K562 (cell line): ENCODE measurements around the gene DOCK4. TPM values are rescaled to one million over a fixed set of nuclear protein-coding genes. Genes with fewer than 3 reads are reported as not detected.

Source experiments
- ATAC-seq: fragments of 200-7000 bp; cut with Tn5 transposase; 3 replicates; pipeline ENCODE4 v1.9.1; 2020; ENCODE audit warnings: moderate library complexity
- BruUV-seq: library from RNA; stranded (reverse); fragments of 400-500 nt; replicated peaks from 2 replicates; lab custom pipeline; 2021; lab: Mats Ljungman, UMichigan
- CTCF ChIA-PET: fragments of 300-600 bp; formaldehyde crosslinking; extraction: SDS; loops from one replicate; lab custom pipeline; 2021; ENCODE audit warnings: low intra/inter-chr PET ratio; lab: Yijun Ruan, JAX
- POLR2A ChIA-PET: fragments of 300-600, 350-650 bp; sonication (Branson Sonifier 250); formaldehyde crosslinking; extraction: SDS; loops from one replicate; lab custom pipeline; 2021; ENCODE audit warnings: antibody characterized with exemption, inconsistent platforms; lab: Yijun Ruan, JAX
- DNase-seq, 4 experiments: peaks; one replicate each; pipeline versions ENCODE4 v3.0.0 to v3.0.0-alpha.2; 2011 to 2018; ENCODE audit warnings: low spot score in 3 of 4, mixed read lengths in 3 of 4; ENCODE audit errors: extremely low read depth in 1 of 4
- FAIRE-seq: peaks from 2 replicates; lab custom pipeline; 2011; peaks lifted over from hg19 to GRCh38; lab: Jason Lieb, UNC
- H2AFZ ChIP-seq: 2 replicates; pipeline ENCODE4 v1.6.0; 2011; ENCODE audit warnings: low read depth, low read length, control low read depth, inconsistent platforms
- H3K27ac ChIP-seq: fragments of 200-600 bp; 3 replicates; pipeline ENCODE4 v1.8.0; 2011; ENCODE audit warnings: low read depth, mild to moderate bottlenecking, control low read depth, inconsistent platforms, low read length, moderate library complexity, mixed read lengths; ENCODE audit errors: extremely low read depth
- H3K27me3 ChIP-seq, 2 experiments: fragments of 300-600 bp in 1 of 2; 2 replicates in 1 of 2; 3 replicates in 1 of 2; pipeline versions ENCODE4 v1.6.0 to v1.8.0; 2011; ENCODE audit warnings: inconsistent platforms in 2 of 2, low read length in 2 of 2, mild to moderate bottlenecking in 1 of 2, mixed read lengths in 1 of 2, moderate library complexity in 1 of 2; ENCODE audit not compliant: control insufficient read depth in 2 of 2, insufficient read depth in 2 of 2
- H3K36me3 ChIP-seq: fragments of 300-600 bp; 3 replicates; pipeline ENCODE4 v1.8.0; 2011; ENCODE audit warnings: mild to moderate bottlenecking, low read length, inconsistent platforms; ENCODE audit not compliant: control insufficient read depth, insufficient read depth
- H3K4me1 ChIP-seq, 2 experiments: fragments of 200-600 bp in 1 of 2; replicated peaks in 1 of 2; 2 replicates in 1 of 2; 3 replicates in 1 of 2; pipeline versions ENCODE4 v1.5.1 to v1.8.0; 2011; ENCODE audit warnings: inconsistent platforms in 2 of 2, low read length in 2 of 2, mild to moderate bottlenecking in 1 of 2, mixed read lengths in 1 of 2, moderate library complexity in 1 of 2; ENCODE audit not compliant: control insufficient read depth in 2 of 2, insufficient read depth in 2 of 2
- H3K4me2 ChIP-seq: 2 replicates; pipeline ENCODE4 v1.6.1; 2011; ENCODE audit warnings: low read length, control low read depth, inconsistent platforms, mixed read lengths; ENCODE audit not compliant: insufficient read depth
- H3K4me3 ChIP-seq: fragments of 200-600 bp; sonication (generic), shearing (Covaris generic); 2 replicates; pipeline ENCODE4 v1.5.1; 2016; ENCODE audit warnings: control low read depth, inconsistent platforms
- H3K79me2 ChIP-seq: fragments of 200-600 bp; 3 replicates; pipeline ENCODE4 v1.8.0; 2011; ENCODE audit warnings: low read length, inconsistent platforms; ENCODE audit not compliant: control insufficient read depth, insufficient read depth
- H3K9ac ChIP-seq, 2 experiments: 2 replicates each; pipeline versions ENCODE4 v1.6.0 to v1.6.1; 2011; ENCODE audit warnings: low read depth in 2 of 2, low read length in 2 of 2, control low read depth in 1 of 2, inconsistent platforms in 1 of 2, mild to moderate bottlenecking in 1 of 2, mixed read lengths in 1 of 2; ENCODE audit not compliant: insufficient read depth in 1 of 2
- H3K9me1 ChIP-seq: one replicate; pipeline ENCODE4 v1.6.0; 2011; ENCODE audit warnings: inconsistent platforms, mild to moderate bottlenecking, low read length, moderate library complexity; ENCODE audit not compliant: control insufficient read depth, insufficient read depth
- H3K9me3 ChIP-seq: replicated peaks from 2 replicates; pipeline ENCODE4 v1.5.1; 2011; ENCODE audit warnings: low read depth, low read length, inconsistent platforms; ENCODE audit not compliant: control insufficient read depth, insufficient read depth
- H4K20me1 ChIP-seq: replicated peaks from 2 replicates; pipeline ENCODE4 v1.6.1; 2011; ENCODE audit warnings: low read length, inconsistent platforms, mixed read lengths; ENCODE audit not compliant: control insufficient read depth, insufficient read depth
- CREB3L1 ChIP-seq: fragments of 450-650 bp; IDR thresholded peaks from 2 replicates; pipeline ENCODE4 v1.6.1; 2014; ENCODE audit warnings: low read depth, mild to moderate bottlenecking, moderate library complexity, borderline replicate concordance
- HIVEP1 ChIP-seq: fragments of 250-450 bp; sonication (Bioruptor Pico); IDR thresholded peaks from 2 replicates; pipeline ENCODE4 v1.4.0; 2020; ENCODE audit warnings: mild to moderate bottlenecking
- KHSRP ChIP-seq: fragments of 450-650 bp; IDR thresholded peaks from 2 replicates; pipeline ENCODE4 v1.6.1; 2017
- LARP7 ChIP-seq: fragments of 450-650 bp; IDR thresholded peaks from 2 replicates; pipeline ENCODE4 v1.6.1; 2016
- NR1H2 ChIP-seq: sonication (generic); formaldehyde crosslinking; IDR thresholded peaks from 2 replicates; pipeline ENCODE4 v1.4.0; 2020; ENCODE audit warnings: mild to moderate bottlenecking, missing genetic modification reagents
- NR3C1 ChIP-seq: sonication (generic); formaldehyde crosslinking; IDR thresholded peaks from 2 replicates; pipeline ENCODE4 v1.8.1; 2022; ENCODE audit warnings: missing genetic modification reagents
- RUNX1 ChIP-seq: sonication (generic); IDR thresholded peaks from 2 replicates; pipeline ENCODE4 v1.6.1; 2016; ENCODE audit warnings: antibody characterized with exemption, low read depth
- SMAD3 ChIP-seq: fragments of 450-650 bp; formaldehyde crosslinking; conservative IDR thresholded peaks from 2 replicates; pipeline ENCODE4 v1.4.0; 2020; ENCODE audit warnings: mild to moderate bottlenecking
- SRSF9 ChIP-seq: fragments of 200-400 bp; formaldehyde crosslinking; IDR thresholded peaks from 2 replicates; pipeline ENCODE4 v1.6.1; 2017; ENCODE audit warnings: low read depth, low read length, borderline replicate concordance
- TAL1 ChIP-seq: fragments of 450-650 bp; IDR thresholded peaks from 2 replicates; pipeline ENCODE4 v1.6.1; 2016; ENCODE audit warnings: mild to moderate bottlenecking
- ZBED1 ChIP-seq: IDR thresholded peaks from 2 replicates; pipeline ENCODE4 v1.6.1; 2014
- ZNF140 ChIP-seq: fragments of 250-450 bp; sonication (Bioruptor Pico); IDR thresholded peaks from 2 replicates; pipeline ENCODE4 v1.8.0; 2021; ENCODE audit warnings: moderate library complexity, mild to moderate bottlenecking, inconsistent platforms
- ZNF589 ChIP-seq: fragments of 200-800 bp; sonication (Bioruptor generic); IDR thresholded peaks from 2 replicates; pipeline ENCODE4 v1.6.1; 2016; ENCODE audit warnings: low read depth, missing genetic modification characterization, missing compliant biosample characterization
- WGBS: fragments of 100-300 bp; shearing (Covaris generic); methylation state at CpG from one replicate; pipeline ENCODE4 v1.1.6; 2016; ENCODE audit warnings: low coverage, mixed read lengths; ENCODE audit not compliant: insufficient coverage; ENCODE audit errors: missing lambda C conversion rate; 5-methylcytosine and 5-hydroxymethylcytosine counted together
- in situ Hi-C: fragments of 300-500 bp; cut with MboI; formaldehyde crosslinking; loops from 4 replicates; pipeline ENCODE4 v1.15.0; 2018; ENCODE audit warnings: inconsistent platforms, mixed read lengths
- intact Hi-C: fragments of 100-400 bp; cut with micrococcal nuclease; formaldehyde crosslinking; loops from 2 replicates; pipeline ENCODE4 v1.14.2; 2022
- polyA plus RNA-seq, 8 experiments: library from polyadenylated mRNA; depleted of rRNA in 4 of 8; stranded (reverse) in 5 of 8; unstranded in 3 of 8; fragments of >200 nt; fragmentation: Nextera tagmentation in 2 of 8; fragmentation: Illumina TruSeq in 1 of 8; extraction: Ambion mirVana in 2 of 8; extraction: Trizol in 1 of 8; gene quantifications; 2 replicates each; pipeline versions ENCODE4 v1.2.1 to v1.2.3, GENCODE V29; 2011 to 2014; ENCODE audit warnings: inconsistent platforms in 1 of 8, missing spikeins in 1 of 8
- total RNA-seq, 7 experiments: library from RNA; depleted of rRNA in 6 of 7; stranded (reverse); fragments of >200 nt in 6 of 7; fragmentation: Illumina TruSeq in 2 of 7; extraction: Trizol in 2 of 7; gene quantifications; 2 replicates each; pipeline versions ENCODE4 v1.2.1 to v1.2.3, GENCODE V29; 2011 to 2021; ENCODE audit warnings: low replicate concordance in 1 of 7
- TF ChIP-seq, protein P1 (sequence below): fragments of 450-650 bp; IDR thresholded peaks from 2 replicates; pipeline ENCODE4 v1.7.1; 2018; ENCODE audit warnings: mild to moderate bottlenecking, low read depth; ENCODE audit not compliant: partially characterized antibody
- TF ChIP-seq, protein P2 (sequence below): fragments of 200-800 bp; sonication (Bioruptor generic); IDR thresholded peaks from 2 replicates; pipeline ENCODE4 v1.6.1; 2017; ENCODE audit warnings: missing genetic modification characterization, missing compliant biosample characterization
- TF ChIP-seq, protein P3 (sequence below): sonication (generic); formaldehyde crosslinking; IDR thresholded peaks from 2 replicates; pipeline ENCODE4 v1.8.0; 2022; ENCODE audit warnings: missing genetic modification reagents, mild to moderate bottlenecking, moderate library complexity, borderline replicate concordance

Gene DOCK4
- total and polyA plus RNA-seq, 9 of the 15 experiments (the other 6 are each of a cell fraction or from before 2014, with no cell fraction given): 0.42 to 5.7 (median 2.3) TPM

GRCh38 chr7:111789048-111789320 is 417.2 kb downstream of the DOCK4 start:
- no TSS peak for BruUV-seq
- no peaks in the 10 kb centered on the region for H3K36me3 ChIP-seq
- FAIRE-seq (no peak), ATAC-seq (no peak)
- H3K27ac ChIP-seq: no peak overlapping the region
- no peak overlapping the region for H3K4me2 ChIP-seq
- no peaks in the 10 kb centered on the region for H3K9me3 ChIP-seq
- H3K9ac ChIP-seq: no peak overlapping the region
- CTCF ChIA-PET: no interaction called here
- H2AFZ ChIP-seq: no peak overlapping the region
- H3K27me3 ChIP-seq: no peaks in the 10 kb centered on the region
- TF ChIP-seq ZBED1 (no peak), TAL1 (no peak), ZNF589 (CRISPR knock-in tag) (no peak), CREB3L1 (no peak), SRSF9 (no peak), SMAD3 (CRISPR knock-in tag) (no peak), RUNX1 (no peak), ZNF140 (CRISPR knock-in tag) (no peak), NR1H2 (CRISPR knock-in tag) (no peak), HIVEP1 (no peak), KHSRP (no peak), NR3C1 (CRISPR knock-in tag) (no peak), LARP7 (no peak)
- TF ChIP-seq, protein P1, sequence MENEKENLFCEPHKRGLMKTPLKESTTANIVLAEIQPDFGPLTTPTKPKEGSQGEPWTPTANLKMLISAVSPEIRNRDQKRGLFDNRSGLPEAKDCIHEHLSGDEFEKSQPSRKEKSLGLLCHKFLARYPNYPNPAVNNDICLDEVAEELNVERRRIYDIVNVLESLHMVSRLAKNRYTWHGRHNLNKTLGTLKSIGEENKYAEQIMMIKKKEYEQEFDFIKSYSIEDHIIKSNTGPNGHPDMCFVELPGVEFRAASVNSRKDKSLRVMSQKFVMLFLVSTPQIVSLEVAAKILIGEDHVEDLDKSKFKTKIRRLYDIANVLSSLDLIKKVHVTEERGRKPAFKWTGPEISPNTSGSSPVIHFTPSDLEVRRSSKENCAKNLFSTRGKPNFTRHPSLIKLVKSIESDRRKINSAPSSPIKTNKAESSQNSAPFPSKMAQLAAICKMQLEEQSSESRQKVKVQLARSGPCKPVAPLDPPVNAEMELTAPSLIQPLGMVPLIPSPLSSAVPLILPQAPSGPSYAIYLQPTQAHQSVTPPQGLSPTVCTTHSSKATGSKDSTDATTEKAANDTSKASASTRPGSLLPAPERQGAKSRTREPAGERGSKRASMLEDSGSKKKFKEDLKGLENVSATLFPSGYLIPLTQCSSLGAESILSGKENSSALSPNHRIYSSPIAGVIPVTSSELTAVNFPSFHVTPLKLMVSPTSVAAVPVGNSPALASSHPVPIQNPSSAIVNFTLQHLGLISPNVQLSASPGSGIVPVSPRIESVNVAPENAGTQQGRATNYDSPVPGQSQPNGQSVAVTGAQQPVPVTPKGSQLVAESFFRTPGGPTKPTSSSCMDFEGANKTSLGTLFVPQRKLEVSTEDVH: no peak
- TF ChIP-seq, protein P2, sequence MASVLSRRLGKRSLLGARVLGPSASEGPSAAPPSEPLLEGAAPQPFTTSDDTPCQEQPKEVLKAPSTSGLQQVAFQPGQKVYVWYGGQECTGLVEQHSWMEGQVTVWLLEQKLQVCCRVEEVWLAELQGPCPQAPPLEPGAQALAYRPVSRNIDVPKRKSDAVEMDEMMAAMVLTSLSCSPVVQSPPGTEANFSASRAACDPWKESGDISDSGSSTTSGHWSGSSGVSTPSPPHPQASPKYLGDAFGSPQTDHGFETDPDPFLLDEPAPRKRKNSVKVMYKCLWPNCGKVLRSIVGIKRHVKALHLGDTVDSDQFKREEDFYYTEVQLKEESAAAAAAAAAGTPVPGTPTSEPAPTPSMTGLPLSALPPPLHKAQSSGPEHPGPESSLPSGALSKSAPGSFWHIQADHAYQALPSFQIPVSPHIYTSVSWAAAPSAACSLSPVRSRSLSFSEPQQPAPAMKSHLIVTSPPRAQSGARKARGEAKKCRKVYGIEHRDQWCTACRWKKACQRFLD: no peak
- TF ChIP-seq, protein P3, sequence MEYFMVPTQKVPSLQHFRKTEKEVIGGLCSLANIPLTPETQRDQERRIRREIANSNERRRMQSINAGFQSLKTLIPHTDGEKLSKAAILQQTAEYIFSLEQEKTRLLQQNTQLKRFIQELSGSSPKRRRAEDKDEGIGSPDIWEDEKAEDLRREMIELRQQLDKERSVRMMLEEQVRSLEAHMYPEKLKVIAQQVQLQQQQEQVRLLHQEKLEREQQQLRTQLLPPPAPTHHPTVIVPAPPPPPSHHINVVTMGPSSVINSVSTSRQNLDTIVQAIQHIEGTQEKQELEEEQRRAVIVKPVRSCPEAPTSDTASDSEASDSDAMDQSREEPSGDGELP: no peak
- TF ChIP-seq, all 486 proteins: peak for 0
- Histone ChIP-seq H3K79me2 (no peaks in the 10 kb centered on the region), H3K4me1 (no peaks in the 10 kb centered on the region), H3K4me3 (no peak overlapping the region), H3K9me1 (no peaks in the 10 kb centered on the region), H4K20me1 (no peaks in the 10 kb centered on the region)
- 0% methylated on average over 1 of the region's 1 CpG for WGBS
- POLR2A ChIA-PET: no interaction called here
- intact Hi-C loops (no loop called here), in situ Hi-C loops (no loop called here)
- no peak for DNase-seq
